Keratinocyte (primary cell): ENCODE data around the gene LTC4S. TPM values are rescaled to one million over a fixed set of nuclear protein-coding genes. Genes with fewer than 3 reads are reported as not detected.
"Not testable (repeated sequence)": the region's sequence is repeated elsewhere in the genome, so short reads cannot be mapped to it uniquely, and the experiment has no call there.

Experiments used
- DNase-seq: peaks from one replicate; pipeline ENCODE4 v3.0.0-alpha.2; 2011; ENCODE audit warnings: low read depth, missing footprints, low spot score
- FAIRE-seq: peaks from 2 replicates; lab custom pipeline; 2011; peaks lifted over from hg19 to GRCh38; lab: Jason Lieb, UNC
- H2AFZ ChIP-seq: 2 replicates; pipeline ENCODE4 v1.6.0; 2012; ENCODE audit warnings: low read length, control low read depth, inconsistent platforms; ENCODE audit not compliant: control insufficient read depth
- H3K27ac ChIP-seq: 2 replicates; pipeline ENCODE4 v1.5.1; 2011; ENCODE audit warnings: low read length; ENCODE audit not compliant: control insufficient read depth, insufficient read depth
- H3K27me3 ChIP-seq: 3 replicates; pipeline ENCODE4 v1.6.0; 2011; ENCODE audit warnings: low read length; ENCODE audit not compliant: control insufficient read depth, insufficient read depth; ENCODE audit errors: extremely low read depth
- H3K36me3 ChIP-seq, 2 experiments: 2 replicates in 1 of 2; 3 replicates in 1 of 2; pipeline ENCODE4 v1.5.1; 2011; ENCODE audit warnings: low read length in 2 of 2, mild to moderate bottlenecking in 1 of 2; ENCODE audit not compliant: control insufficient read depth in 2 of 2, insufficient read depth in 2 of 2; ENCODE audit errors: extremely low read depth in 1 of 2
- H3K4me1 ChIP-seq: 3 replicates; pipeline ENCODE4 v1.5.1; 2011; ENCODE audit warnings: low read length; ENCODE audit not compliant: control insufficient read depth, insufficient read depth; ENCODE audit errors: extremely low read depth
- H3K4me2 ChIP-seq: 3 replicates; pipeline ENCODE4 v1.6.0; 2011; ENCODE audit warnings: low read depth, low read length; ENCODE audit not compliant: control insufficient read depth, insufficient read depth; ENCODE audit errors: extremely low read depth
- H3K4me3 ChIP-seq, 3 experiments: fragments of 200-600 bp in 1 of 3; sonication (generic) in 1 of 3; 2 replicates in 2 of 3; 3 replicates in 1 of 3; pipeline ENCODE4 v1.5.1; 2011 to 2016; ENCODE audit warnings: low read length in 3 of 3, mild to moderate bottlenecking in 3 of 3, control low read depth in 2 of 3, inconsistent platforms in 1 of 3, low read depth in 1 of 3, mixed read lengths in 1 of 3, mixed run types in 1 of 3, moderate library complexity in 1 of 3; ENCODE audit not compliant: control insufficient read depth in 2 of 3, insufficient read depth in 2 of 3; ENCODE audit errors: extremely low read depth in 1 of 3
- H3K79me2 ChIP-seq: 2 replicates; pipeline ENCODE4 v1.6.0; 2012; ENCODE audit warnings: low read length; ENCODE audit not compliant: control insufficient read depth, insufficient read depth
- H3K9ac ChIP-seq: 3 replicates; pipeline ENCODE4 v1.6.0; 2011; ENCODE audit warnings: low read length; ENCODE audit not compliant: control insufficient read depth, insufficient read depth; ENCODE audit errors: extremely low read depth
- H3K9me1 ChIP-seq: 3 replicates; pipeline ENCODE4 v1.6.0; 2011; ENCODE audit warnings: low read length; ENCODE audit not compliant: control insufficient read depth, insufficient read depth; ENCODE audit errors: extremely low read depth
- H3K9me3 ChIP-seq: 2 replicates; pipeline ENCODE4 v1.5.1; 2012; ENCODE audit warnings: low read depth, low read length; ENCODE audit not compliant: control insufficient read depth
- H4K20me1 ChIP-seq: 3 replicates; pipeline ENCODE4 v1.6.0; 2011; ENCODE audit warnings: low read length; ENCODE audit not compliant: control insufficient read depth, insufficient read depth; ENCODE audit errors: extremely low read depth
- EZH2 ChIP-seq: IDR thresholded peaks from one replicate; pipeline ENCODE4 v1.6.1; 2012; ENCODE audit warnings: inconsistent platforms, mild to moderate bottlenecking, low read length, moderate library complexity
- dilution Hi-C: fragments of 300-500 bp; cut with MboI; formaldehyde crosslinking; loops from one replicate; pipeline ENCODE4 v1.7.0; 2020; ENCODE audit warnings: low sequenced_read_pairs; ENCODE audit not compliant: extremely low pct_ligation_motif_present
- polyA plus RNA-seq, 5 experiments: library from polyadenylated mRNA; depleted of rRNA in 3 of 5; stranded (reverse) in 3 of 5; stranded (forward) in 1 of 5; unstranded in 1 of 5; fragments of >200 nt; gene quantifications; 1 replicate in 1 of 5; 2 replicates in 3 of 5; 3 replicates in 1 of 5; pipeline versions ENCODE4 v1.2.1 to v1.2.3, GENCODE V29; 2011 to 2012; ENCODE audit warnings: missing spikeins in 2 of 5, low read depth in 1 of 5, low replicate concordance in 1 of 5
- TF ChIP-seq, protein P1 (sequence below), 3 experiments: IDR thresholded peaks in 1 of 3; conservative IDR thresholded peaks in 1 of 3; optimal IDR thresholded peaks in 1 of 3; 2 replicates in 2 of 3; 3 replicates in 1 of 3; pipeline versions ENCODE3 to v1.5.1; 2011; ENCODE audit warnings: low read length in 3 of 3, mild to moderate bottlenecking in 3 of 3, moderate library complexity in 2 of 3, control low read depth in 1 of 3, inconsistent platforms in 1 of 3; ENCODE audit not compliant: insufficient read depth in 2 of 3; ENCODE audit errors: extremely low read depth in 1 of 3

Gene LTC4S
- polyA plus RNA-seq, 1 donor (not counting 4 experiments of a cell fraction or from before 2014, with no cell fraction given) = not detected

DNA sequence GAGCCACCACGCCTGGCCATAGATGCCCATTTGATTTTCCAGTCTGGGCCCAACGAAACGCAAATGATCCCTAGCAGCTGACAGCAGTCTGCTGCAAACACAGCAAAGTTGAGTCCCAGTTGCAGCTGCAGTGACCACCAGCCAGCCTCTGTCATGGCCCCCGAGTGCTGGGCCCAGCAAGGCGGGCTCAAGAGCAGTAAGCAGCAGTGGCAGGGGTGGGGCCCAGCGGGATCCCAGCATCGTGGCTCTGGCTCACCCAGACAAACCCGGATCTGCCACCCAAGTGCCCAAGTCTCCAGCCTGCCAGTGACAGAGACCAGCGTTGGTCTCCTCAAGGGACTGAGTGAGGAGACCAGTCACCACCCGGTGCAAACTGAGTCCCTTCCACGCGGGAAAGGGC, 6.9 kb upstream of the LTC4S start:
- H2AFZ ChIP-seq = no peak overlapping the region
- H3K27ac ChIP-seq = no peak overlapping the region
- TF ChIP-seq EZH2 = no peak
- TF ChIP-seq, protein P1, sequence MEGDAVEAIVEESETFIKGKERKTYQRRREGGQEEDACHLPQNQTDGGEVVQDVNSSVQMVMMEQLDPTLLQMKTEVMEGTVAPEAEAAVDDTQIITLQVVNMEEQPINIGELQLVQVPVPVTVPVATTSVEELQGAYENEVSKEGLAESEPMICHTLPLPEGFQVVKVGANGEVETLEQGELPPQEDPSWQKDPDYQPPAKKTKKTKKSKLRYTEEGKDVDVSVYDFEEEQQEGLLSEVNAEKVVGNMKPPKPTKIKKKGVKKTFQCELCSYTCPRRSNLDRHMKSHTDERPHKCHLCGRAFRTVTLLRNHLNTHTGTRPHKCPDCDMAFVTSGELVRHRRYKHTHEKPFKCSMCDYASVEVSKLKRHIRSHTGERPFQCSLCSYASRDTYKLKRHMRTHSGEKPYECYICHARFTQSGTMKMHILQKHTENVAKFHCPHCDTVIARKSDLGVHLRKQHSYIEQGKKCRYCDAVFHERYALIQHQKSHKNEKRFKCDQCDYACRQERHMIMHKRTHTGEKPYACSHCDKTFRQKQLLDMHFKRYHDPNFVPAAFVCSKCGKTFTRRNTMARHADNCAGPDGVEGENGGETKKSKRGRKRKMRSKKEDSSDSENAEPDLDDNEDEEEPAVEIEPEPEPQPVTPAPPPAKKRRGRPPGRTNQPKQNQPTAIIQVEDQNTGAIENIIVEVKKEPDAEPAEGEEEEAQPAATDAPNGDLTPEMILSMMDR (optimal IDR thresholded peaks at IDR 0.05 in 1 of 3, IDR thresholded peaks at IDR 0.05 in 1 of 3, conservative IDR thresholded peaks at IDR 0.05 in 1 of 3; ENCODE audit: extremely low read depth in 1 of 3, insufficient read depth in 2 of 3, low read length in 3 of 3) = no peak
- no peaks in the 10 kb centered on the region for H3K36me3 ChIP-seq
- DNase-seq (no peak), FAIRE-seq (no peak)
- no peaks in the 10 kb centered on the region for H4K20me1 ChIP-seq
- H3K4me3 ChIP-seq = no peak overlapping the region
- no peaks in the 10 kb centered on the region for H3K9me3 ChIP-seq
- dilution Hi-C loops = no loop called here
- H3K4me1 ChIP-seq = no peaks in the 10 kb centered on the region
- H3K9ac ChIP-seq = no peak overlapping the region
- H3K4me2 ChIP-seq = no peak overlapping the region
- no peaks in the 10 kb centered on the region for H3K27me3 ChIP-seq
- H3K79me2 ChIP-seq = no peaks in the 10 kb centered on the region
- no peaks in the 10 kb centered on the region for H3K9me1 ChIP-seq

DNA sequence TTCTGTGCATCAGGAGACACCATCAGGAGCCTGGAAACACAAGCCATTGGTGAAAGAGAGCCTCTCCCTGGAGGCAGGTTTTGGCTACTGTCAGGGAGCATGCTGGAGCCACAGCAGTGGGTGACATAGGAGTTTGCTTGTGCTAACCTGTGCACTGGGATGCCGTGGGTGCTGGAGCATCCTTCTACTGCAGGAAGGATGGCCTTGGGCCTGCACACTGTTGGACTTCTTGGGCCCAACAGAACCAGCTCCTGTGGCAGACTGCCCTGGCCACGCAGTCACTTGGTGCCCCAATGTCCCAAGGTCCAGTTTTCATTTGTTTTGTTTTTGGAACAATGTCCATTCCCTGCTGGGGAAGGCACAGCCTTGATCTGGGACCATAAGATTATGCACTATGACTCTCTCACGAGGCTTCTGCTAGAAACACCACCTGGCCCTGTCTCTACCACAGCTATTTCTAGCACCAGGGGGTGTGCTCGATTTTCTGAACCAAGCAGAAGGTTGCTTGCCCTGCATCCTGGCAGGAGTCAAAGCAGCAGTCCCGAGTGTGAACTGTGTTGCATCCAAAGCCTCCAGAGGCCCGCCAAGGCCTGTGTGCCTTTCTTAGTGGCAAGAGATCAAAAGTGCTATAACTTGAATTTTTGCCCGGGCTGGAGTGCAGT, 5.5 kb upstream of the LTC4S start:
- no peaks in the 10 kb centered on the region for H3K9me3 ChIP-seq
- no peak overlapping the region for H3K9ac ChIP-seq
- FAIRE-seq (no peak), DNase-seq (no peak)
- H3K4me1 ChIP-seq = no peaks in the 10 kb centered on the region
- no peak overlapping the region for H3K4me3 ChIP-seq
- no peaks in the 10 kb centered on the region for H3K27me3 ChIP-seq
- TF ChIP-seq EZH2 = no peak
- TF ChIP-seq, protein P1 (optimal IDR thresholded peaks at IDR 0.05 in 1 of 3, IDR thresholded peaks at IDR 0.05 in 1 of 3, conservative IDR thresholded peaks at IDR 0.05 in 1 of 3; ENCODE audit: extremely low read depth in 1 of 3, insufficient read depth in 2 of 3, low read length in 3 of 3) = no peak
- no peak overlapping the region for H3K4me2 ChIP-seq
- no peak overlapping the region for H3K27ac ChIP-seq
- H3K79me2 ChIP-seq = no peaks in the 10 kb centered on the region
- dilution Hi-C loops = no loop called here
- H3K36me3 ChIP-seq = no peaks in the 10 kb centered on the region
- H2AFZ ChIP-seq = no peak overlapping the region
- H3K9me1 ChIP-seq = no peaks in the 10 kb centered on the region
- H4K20me1 ChIP-seq = no peaks in the 10 kb centered on the region

DNA sequence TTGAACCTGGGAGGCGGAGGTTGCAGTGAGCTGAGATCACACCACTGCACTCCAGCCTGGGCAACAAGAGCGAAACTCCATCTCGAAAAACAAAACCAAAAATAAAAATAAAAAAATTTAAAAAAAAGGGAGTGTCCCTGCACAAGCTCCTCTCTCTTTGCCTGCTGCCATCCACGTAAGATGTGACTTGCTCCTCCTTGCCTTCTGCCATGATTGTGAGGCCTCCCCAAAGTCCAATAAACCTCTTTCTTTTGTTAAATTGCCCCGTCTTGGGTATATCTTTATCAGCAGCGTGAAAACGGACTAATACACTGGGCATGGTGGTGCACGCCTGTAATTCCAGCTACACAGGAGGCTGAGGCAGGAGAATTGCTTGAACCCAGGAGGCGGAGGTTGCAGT, 4.5 kb upstream of the LTC4S start:
- DNase-seq, H3K9ac ChIP-seq, H3K9me3 ChIP-seq, H4K20me1 ChIP-seq, H2AFZ ChIP-seq, H3K79me2 ChIP-seq, H3K4me3 ChIP-seq, H3K27ac ChIP-seq, H3K9me1 ChIP-seq, H3K4me2 ChIP-seq, H3K27me3 ChIP-seq, H3K36me3 ChIP-seq, FAIRE-seq, H3K4me1 ChIP-seq, dilution Hi-C loops: not testable (repeated sequence)
